Esophagus muscularis mucosa (tissue), 3 donors: ENCODE data around the gene NEK4.

Source experiments
- POLR2AphosphoS5 ChIP-seq, 2 donors: sonication (generic); formaldehyde crosslinking; IDR thresholded peaks; one replicate each; pipeline ENCODE4 v1.6.1; 2017; ENCODE audit warnings: antibody characterized with exemption in 2 of 2
- TF ChIP-seq, protein P1 (sequence below), 3 experiments: fragments of 200-600 bp in 2 of 3; fragments of 450-650 bp in 1 of 3; sonication (generic) in 2 of 3; IDR thresholded peaks; one replicate each; pipeline ENCODE4 v1.5.1; 2017 to 2019; ENCODE audit warnings: antibody characterized with exemption in 3 of 3, mild to moderate bottlenecking in 2 of 3, moderate library complexity in 1 of 3

- TF ChIP-seq, protein P1, sequence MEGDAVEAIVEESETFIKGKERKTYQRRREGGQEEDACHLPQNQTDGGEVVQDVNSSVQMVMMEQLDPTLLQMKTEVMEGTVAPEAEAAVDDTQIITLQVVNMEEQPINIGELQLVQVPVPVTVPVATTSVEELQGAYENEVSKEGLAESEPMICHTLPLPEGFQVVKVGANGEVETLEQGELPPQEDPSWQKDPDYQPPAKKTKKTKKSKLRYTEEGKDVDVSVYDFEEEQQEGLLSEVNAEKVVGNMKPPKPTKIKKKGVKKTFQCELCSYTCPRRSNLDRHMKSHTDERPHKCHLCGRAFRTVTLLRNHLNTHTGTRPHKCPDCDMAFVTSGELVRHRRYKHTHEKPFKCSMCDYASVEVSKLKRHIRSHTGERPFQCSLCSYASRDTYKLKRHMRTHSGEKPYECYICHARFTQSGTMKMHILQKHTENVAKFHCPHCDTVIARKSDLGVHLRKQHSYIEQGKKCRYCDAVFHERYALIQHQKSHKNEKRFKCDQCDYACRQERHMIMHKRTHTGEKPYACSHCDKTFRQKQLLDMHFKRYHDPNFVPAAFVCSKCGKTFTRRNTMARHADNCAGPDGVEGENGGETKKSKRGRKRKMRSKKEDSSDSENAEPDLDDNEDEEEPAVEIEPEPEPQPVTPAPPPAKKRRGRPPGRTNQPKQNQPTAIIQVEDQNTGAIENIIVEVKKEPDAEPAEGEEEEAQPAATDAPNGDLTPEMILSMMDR (IDR thresholded peaks at IDR 0.05), result no peak
- peak in 1 of 2 donors; percentile 27 for TF ChIP-seq POLR2AphosphoS5 (IDR thresholded peaks at IDR 0.05)
Measured at GRCh38 chr3:52685285-52685708, 85.4 kb downstream of the NEK4 start.
